ENCODE results near the gene ATP5F1D. TPM values are rescaled to one million over a fixed set of nuclear protein-coding genes. Genes with fewer than 3 reads are reported as not detected.

Gene ATP5F1D
- total RNA-seq, 1 experiment from 2014 or later, result 53.1 TPM

DNA sequence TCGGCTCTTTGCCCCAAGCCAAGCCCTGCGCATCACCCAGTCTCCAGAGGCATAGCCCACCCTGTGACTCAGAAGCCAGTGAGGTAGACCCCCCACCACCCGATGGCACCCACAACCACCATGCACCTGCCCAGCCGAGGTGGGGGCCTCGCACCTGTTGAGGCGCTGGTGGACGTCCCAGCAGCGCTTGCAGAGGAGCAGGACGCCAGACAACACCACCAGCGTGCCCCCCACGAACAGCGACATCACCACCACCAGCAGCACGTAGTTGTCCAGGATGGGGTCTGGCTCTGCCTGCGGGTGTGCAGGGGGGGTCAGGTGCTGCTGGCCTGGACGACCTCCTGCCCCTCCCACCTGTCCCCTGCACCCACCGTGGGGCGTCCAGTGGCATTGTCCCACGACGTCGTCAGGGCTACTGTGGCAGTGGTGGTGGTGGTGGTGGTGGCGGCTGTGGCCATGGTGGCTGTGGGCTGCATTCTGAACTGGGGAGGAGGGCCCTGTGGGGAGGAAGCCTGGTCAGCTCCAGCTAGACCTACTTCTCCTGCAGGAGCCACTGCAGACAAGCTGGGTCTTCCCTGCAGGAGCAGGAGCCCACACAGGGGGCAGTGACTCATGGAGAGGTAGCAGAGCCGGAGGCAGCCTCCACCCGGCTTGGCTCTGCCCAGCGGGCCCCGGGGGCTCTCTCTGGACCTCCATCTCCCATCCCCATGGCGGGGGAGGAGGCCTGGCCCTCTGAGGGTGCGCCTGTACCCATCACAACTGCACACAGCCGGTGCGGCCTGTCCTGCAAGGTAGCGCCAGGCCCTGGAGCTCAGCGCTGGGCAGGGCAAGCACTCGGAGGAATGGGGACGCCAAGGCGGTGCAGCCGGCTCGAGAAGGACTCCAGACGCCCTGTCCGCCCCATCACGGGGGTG is 5.7 kb upstream of the ATP5F1D start:
- H3K4me3 ChIP-seq (ENCODE audit: insufficient read depth, low read depth, low read length), result peak overlapping the region; percentile 82
- no peak for DNase-seq
- peaks cover 4% of the 10 kb centered on the region for H3K36me3 ChIP-seq (replicated peaks; ENCODE audit: control insufficient read depth, insufficient read depth, low read length)
- H3K27me3 ChIP-seq (ENCODE audit: control insufficient read depth, insufficient read depth, low read length), result no peaks in the 10 kb centered on the region

DNA sequence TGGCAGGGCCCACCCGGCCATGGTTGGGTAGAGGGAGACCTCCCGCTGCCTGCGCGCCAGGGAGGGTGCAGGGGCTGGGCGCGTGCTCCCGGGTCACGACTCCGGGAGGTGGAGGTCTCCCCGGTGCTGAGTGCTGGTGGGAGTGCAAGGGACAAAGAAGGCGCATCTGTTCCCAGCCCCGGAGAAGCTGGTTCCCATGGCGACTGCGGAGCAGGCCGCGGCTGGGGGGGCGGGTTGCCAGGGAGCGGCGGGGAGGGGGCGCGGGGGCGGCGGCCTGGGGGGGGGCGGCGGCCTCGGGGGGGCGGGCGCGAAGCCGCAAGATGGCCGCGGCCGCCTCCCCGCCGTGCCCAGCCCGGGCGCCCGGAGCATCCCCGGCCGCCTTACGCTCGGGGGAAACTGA is 5.0 kb upstream of the ATP5F1D start:
- H3K4me3 ChIP-seq (ENCODE audit: insufficient read depth, low read depth, low read length), result peak overlapping the region; percentile 82
- DNase-seq, result peak; percentile 90
- H3K27me3 ChIP-seq (ENCODE audit: control insufficient read depth, insufficient read depth, low read length), result no peaks in the 10 kb centered on the region
- H3K36me3 ChIP-seq (replicated peaks; ENCODE audit: control insufficient read depth, insufficient read depth, low read length), result peaks cover 4% of the 10 kb centered on the region

DNA sequence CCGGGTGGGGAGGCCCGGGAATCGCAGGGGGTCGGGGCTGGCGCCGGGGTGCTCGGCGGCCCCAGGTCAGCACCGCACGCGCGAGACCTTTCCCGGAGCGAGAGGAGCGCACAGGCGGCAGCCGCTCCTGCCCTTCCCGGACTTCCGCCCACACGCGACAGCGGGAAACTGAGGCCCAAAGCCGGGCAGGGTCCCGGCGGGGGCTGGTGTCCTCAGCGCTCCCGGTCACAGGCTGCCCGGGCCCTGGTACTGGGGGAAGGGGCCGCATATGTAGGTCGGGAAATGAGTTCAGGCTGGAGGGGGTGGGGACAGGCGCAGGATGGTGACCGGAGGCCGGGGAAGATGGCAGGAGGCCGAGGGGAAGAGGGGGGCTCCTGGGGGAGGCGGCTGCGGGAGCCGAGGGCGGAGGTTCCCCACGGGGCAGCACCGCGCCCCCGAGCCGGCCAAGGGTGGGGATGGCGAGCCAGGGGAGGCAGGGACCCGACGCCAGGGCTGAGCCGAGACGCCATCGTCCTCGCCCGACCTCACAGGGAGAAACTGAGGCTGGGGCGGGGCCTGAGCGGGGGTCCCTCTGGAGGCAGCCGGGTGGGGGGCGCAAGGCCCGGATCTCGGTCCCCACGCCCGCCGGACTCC is 4.4 kb upstream of the ATP5F1D start:
- peaks cover 3% of the 10 kb centered on the region for H3K36me3 ChIP-seq (replicated peaks; ENCODE audit: control insufficient read depth, insufficient read depth, low read length)
- no peaks in the 10 kb centered on the region for H3K27me3 ChIP-seq (ENCODE audit: control insufficient read depth, insufficient read depth, low read length)
- DNase-seq, result peak; percentile 91
- peak overlapping the region; percentile 82 for H3K4me3 ChIP-seq (ENCODE audit: insufficient read depth, low read depth, low read length)

DNA sequence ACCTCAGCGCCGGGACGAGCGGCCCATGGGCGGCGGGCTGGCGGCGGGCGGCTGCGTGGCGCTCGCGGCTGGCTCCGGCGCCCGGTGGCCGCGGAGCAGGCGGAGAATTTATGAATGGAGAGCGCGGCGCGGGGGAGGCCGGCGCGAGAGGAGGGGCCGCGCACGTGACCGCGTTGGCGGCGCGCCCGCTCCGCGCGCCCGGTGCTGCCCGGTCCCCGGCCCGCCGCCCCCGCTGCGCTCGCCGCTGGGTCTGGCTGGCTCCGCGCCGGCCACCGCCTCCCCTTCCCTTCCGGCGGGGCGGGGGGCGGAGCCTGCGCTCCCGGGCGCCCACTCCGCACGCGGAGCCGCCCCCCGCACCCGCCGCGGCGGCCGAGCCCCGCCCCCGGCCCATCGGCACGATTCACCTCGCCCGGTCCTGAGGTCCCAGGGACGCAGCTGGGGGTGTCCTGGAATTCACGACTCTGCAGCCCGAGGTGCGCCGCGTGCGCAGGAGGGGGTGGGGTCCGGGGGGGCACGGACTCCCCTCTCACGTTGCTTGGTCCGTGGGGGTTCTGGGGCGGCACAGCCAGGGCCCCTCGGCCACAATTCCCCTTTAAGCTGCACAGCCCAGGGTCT is 3.7 kb upstream of the ATP5F1D start, which contains the start of gene CBARP:
TSS of gene CBARP (minus strand) at position 252 of the 615 bp plus-strand sequence. CDS start 1,905 bp downstream, outside the sequence.
- DNase-seq, result peak; percentile 97
- Histone ChIP-seq H3K36me3 (replicated peaks; ENCODE audit: control insufficient read depth, insufficient read depth, low read length) (peaks cover 3% of the 10 kb centered on the region), H3K4me3 (ENCODE audit: insufficient read depth, low read depth, low read length) (peak within 1 kb of the TSS; percentile 82), H3K27me3 (ENCODE audit: control insufficient read depth, insufficient read depth, low read length) (no peaks in the 10 kb centered on the region)

DNA sequence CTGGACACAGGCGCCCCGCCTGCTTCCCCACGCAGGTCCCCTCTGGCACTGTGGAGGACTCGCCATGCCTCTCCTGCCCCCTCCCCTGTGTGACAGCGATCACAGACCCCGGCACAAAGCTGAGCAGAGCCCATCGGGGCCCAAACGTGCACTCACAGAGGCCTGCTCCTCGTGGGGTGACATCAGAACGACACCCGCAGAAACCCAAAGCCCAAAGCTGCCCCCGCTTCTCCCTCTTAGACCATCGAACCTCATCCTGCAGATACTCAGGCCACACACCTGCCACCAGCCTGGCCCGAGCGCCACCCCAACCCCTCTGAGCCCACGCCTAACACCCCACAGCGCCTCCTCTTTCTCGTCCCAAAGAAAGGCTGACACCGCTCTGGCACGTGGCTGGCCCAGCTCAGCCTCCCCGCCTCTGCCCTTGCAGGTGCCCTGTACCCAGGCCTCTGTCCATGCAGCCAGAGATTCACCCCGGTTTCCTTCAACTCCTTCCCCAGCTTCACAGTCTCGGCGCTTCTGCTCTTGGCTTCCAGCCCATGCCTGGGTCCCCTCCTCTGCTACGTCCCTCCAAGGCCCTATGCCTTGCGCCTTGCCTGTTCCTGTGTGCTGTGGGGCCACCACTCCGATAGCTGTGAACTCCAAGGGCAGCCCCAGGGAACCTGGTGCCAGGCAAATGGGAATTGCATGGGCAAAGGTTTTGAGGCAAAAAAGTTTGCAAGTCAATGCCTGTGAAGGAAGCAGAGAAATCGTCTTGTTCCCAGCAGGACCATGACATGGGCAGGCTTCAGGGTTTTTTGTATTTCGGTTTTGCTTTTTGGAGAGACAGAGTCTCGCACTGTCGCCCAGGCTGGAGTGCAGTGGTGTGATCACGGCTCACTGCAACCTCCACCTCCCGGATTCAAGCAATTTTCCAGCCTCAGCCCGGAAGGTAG is 2.9 kb upstream of the ATP5F1D start:
- no peak for DNase-seq
- no peaks in the 10 kb centered on the region for H3K27me3 ChIP-seq (ENCODE audit: control insufficient read depth, insufficient read depth, low read length)
- peaks cover 3% of the 10 kb centered on the region for H3K36me3 ChIP-seq (replicated peaks; ENCODE audit: control insufficient read depth, insufficient read depth, low read length)
- H3K4me3 ChIP-seq (ENCODE audit: insufficient read depth, low read depth, low read length), result peak overlapping the region; percentile 47

DNA sequence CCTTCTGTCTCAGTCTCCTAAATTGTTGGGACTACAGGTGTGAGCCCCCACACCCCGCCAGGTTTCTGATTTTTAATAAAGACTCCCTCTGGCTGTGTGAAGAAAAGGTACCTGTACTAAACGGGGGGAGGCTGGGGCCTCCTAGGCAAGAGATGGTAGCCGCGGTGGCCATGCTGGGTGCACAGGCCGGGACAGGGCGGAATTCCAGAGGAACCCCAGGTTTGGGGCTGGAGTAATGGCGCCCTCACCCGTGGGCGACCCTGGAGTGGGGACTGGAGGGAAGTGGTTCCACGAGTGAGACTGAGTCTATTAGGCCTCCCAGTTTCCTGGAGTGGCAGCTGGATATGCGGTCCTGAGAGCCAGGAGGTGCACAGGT is 2.1 kb upstream of the ATP5F1D start:
- no peak overlapping the region for H3K4me3 ChIP-seq (ENCODE audit: insufficient read depth, low read depth, low read length)
- H3K36me3 ChIP-seq (replicated peaks; ENCODE audit: control insufficient read depth, insufficient read depth, low read length), result peaks cover 3% of the 10 kb centered on the region
- no peaks in the 10 kb centered on the region for H3K27me3 ChIP-seq (ENCODE audit: control insufficient read depth, insufficient read depth, low read length)
- no peak for DNase-seq

DNA sequence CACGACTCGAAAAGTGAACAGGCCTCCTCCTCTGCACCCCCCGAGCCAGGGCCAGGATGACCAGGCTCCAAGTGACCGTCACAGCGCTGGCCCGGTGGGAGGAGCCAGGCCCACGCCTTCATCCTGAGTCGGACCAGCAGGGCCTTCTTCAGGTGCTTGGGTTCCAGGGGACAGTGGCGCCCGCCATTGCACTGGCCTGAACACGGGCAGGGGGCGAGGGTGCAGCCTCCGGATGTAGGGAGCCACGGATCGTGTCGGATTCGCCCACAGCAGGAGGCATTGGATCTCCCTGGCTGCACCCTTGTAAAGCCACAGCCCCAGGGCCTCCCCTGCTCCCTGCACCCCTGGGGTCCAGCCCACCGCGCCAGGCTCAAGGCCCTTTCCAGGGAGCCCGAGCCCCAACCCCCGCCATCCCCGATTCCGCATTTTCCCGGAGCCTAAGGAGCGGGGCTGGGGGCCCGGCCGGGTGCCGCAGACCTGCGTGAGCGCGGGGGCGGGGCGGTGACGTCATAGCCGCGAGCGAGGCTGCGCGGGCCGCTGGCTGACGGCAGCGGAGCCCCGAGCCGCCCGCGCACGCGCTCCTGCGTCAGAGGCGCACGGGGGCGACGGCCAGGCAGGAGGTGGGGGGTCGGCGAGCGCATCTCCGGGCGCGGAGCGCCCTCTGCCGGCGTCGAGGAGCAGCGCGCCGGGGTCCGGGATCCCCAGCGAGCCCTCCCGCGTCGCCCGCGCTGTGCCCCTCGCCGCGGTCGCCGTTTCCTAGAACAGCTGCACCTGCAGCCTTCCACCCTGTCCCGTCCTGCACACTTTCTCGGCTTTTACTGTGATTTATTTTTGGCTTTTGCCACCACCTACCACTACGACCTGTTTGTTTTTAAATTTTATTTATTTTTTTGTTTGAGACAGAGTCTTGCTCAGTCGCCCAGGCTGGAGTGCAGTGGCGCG is 1.5 kb upstream of the ATP5F1D start:
- Histone ChIP-seq H3K27me3 (ENCODE audit: control insufficient read depth, insufficient read depth, low read length) (no peaks in the 10 kb centered on the region), H3K4me3 (ENCODE audit: insufficient read depth, low read depth, low read length) (peak overlapping the region; percentile 57), H3K36me3 (replicated peaks; ENCODE audit: control insufficient read depth, insufficient read depth, low read length) (peaks cover 3% of the 10 kb centered on the region)
- peak; percentile 100 for DNase-seq

DNA sequence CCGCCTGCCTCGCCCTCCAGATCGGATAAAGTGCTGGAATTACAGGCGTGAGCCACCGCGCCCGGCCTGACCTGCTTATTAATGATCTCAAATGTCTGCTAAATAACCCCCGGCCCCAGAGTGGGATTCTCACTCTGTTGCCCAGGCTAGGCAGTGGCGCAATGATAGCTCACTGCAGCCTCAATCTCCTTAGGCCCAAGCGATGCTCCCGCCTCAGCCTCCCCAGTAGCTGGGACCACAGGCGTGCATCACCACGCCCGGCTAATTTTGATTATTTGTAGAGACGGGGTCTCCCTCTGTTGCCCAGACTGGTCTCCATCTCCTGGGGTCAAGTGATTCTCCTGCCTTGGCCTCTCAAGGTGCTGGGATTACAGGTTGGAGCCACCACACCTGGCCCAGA is 626 bp upstream of the ATP5F1D start:
- DNase-seq, result no peak
- Histone ChIP-seq H3K4me3 (ENCODE audit: insufficient read depth, low read depth, low read length) (no peak overlapping the region), H3K27me3 (ENCODE audit: control insufficient read depth, insufficient read depth, low read length) (no peaks in the 10 kb centered on the region), H3K36me3 (replicated peaks; ENCODE audit: control insufficient read depth, insufficient read depth, low read length) (no peaks in the 10 kb centered on the region; the same call in 1 of the 2 replicates)

DNA sequence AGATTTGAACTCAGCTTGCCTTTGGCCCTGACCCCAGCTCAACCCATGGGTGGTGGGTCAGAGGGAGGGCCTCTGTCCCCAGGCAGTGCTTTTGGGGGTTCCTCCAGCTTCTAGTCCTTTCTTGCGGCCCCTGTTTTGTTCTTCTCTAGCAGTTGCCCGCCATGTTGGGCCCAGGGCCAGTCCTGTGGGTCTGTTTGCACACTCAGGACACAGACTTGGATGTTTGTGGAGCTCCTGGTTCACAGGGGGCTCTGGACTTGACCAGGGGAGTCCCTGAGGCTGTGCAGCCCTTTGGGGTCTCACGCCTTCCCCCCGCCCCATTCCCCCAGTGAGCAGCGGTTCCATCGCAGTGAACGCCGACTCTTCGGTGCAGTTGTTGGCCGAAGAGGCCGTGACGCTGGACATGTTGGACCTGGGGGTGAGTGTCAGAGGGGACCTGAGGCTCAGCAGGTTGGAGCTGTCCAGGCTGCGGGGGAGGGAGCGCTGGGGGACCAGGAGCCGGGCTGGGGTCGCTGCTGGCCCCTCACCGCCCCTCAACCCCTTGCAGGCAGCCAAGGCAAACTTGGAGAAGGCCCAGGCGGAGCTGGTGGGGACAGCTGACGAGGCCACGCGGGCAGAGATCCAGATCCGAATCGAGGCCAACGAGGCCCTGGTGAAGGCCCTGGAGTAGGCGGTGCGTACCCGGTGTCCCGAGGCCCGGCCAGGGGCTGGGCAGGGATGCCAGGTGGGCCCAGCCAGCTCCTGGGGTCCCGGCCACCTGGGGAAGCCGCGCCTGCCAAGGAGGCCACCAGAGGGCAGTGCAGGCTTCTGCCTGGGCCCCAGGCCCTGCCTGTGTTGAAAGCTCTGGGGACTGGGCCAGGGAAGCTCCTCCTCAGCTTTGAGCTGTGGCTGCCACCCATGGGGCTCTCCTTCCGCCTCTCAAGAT is 2.5 kb downstream of the ATP5F1D start:
- peak; percentile 98 for DNase-seq
- Histone ChIP-seq H3K4me3 (ENCODE audit: insufficient read depth, low read depth, low read length) (no peak overlapping the region), H3K36me3 (replicated peaks; ENCODE audit: control insufficient read depth, insufficient read depth, low read length) (no peaks in the 10 kb centered on the region), H3K27me3 (ENCODE audit: control insufficient read depth, insufficient read depth, low read length) (no peaks in the 10 kb centered on the region)

DNA sequence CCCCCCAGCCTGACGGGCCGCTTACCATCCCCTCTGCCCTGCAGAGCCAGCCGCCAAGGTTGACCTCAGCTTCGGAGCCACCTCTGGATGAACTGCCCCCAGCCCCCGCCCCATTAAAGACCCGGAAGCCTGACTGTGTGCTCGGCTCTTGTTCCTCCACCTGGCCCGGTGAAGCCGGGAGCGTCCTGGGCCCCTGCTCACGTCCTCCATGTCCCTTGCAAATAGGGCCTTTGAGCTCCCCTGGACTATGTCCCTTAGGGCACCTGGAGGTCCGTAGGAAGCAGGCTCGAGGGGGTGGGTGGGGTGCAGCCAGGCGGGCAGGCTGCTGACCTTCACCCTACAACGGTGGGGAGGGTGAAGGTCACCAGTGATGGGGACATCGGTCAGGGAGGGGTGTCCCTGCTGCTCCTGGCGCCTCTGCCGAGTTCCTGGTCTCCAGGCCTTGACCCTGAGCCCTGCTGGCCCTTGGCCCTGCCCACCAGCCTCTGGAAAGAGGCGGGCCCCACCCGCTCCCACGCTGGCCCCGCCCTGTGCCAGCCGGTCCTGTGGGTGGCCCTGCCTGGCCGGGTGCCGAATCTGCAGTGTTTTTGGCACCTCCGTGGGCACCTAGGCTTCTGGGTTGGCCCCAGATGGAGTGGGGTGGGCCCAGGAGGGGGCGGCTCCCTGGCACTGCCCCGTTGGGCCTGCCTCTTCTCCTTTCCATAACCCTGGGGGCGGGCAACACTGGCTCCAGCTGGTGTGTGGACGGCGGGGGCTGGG is 3.3 kb downstream of the ATP5F1D start:
- DNase-seq, result no peak
- H3K27me3 ChIP-seq (ENCODE audit: control insufficient read depth, insufficient read depth, low read length), result no peaks in the 10 kb centered on the region
- no peaks in the 10 kb centered on the region for H3K36me3 ChIP-seq (replicated peaks; ENCODE audit: control insufficient read depth, insufficient read depth, low read length)
- H3K4me3 ChIP-seq (ENCODE audit: insufficient read depth, low read depth, low read length), result no peak overlapping the region

DNA sequence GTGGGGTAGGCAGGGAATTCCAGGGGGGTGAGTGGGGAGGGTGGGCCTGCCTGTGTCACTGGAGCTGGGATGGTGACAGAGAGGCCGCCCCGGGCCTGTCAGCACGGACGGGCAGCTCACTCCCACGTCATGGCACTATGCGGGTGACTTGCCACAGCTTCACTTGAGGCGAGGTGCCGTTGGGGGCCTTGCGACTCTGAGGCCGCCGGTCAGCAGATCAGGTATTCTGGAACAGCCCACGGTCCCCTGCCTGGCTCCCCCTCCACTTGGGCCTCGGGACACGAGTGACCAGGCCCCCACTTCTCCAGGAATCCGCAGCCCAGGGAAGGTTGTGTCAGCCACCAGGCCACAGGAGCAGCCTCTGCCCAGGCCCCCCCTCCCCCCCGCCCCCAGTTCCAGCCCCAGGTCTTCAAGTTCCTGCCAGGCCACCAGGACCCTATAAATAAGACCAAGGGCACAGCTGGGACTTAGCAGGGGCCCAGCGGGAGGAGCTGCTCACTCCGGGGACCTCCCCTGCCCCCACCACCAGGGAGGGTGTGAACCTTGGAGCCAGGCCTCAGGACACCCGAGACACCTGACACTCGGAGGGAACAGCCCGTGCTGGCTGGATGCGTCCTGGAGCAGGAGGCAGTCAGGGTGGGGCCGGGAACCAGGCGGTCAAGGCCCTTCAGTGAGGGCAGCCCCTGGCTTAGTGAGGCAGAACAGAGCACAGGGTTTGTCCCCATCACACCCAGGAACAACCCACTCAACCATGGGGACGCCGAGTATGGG is 4.1 kb downstream of the ATP5F1D start:
- no peak overlapping the region for H3K4me3 ChIP-seq (ENCODE audit: insufficient read depth, low read depth, low read length)
- no peaks in the 10 kb centered on the region for H3K36me3 ChIP-seq (replicated peaks; ENCODE audit: control insufficient read depth, insufficient read depth, low read length)
- no peak for DNase-seq

More for the DNA sequence above, 4.1 kb downstream of the ATP5F1D start:
- no peaks in the 10 kb centered on the region for H3K27me3 ChIP-seq (ENCODE audit: control insufficient read depth, insufficient read depth, low read length)
